Activated CD8-positive, alpha-beta memory T cell treated with anti-CD3 and anti-CD28 coated beads, Interleukin-2, amount 50 U/mL, for 24 hours (primary cell): ENCODE results near the gene CCDC157.
"Not testable (repeated sequence)": the region's sequence is repeated elsewhere in the genome, so short reads cannot be mapped to it uniquely, and the experiment has no call there.

Source experiments
- DNase-seq: peaks from one replicate; pipeline ENCODE4 v3.0.0-alpha.2; 2020; ENCODE audit errors: extremely low read depth

The CCDC157 gene

GRCh38 chr22:30325724-30326254 is 31.0 kb upstream of the CCDC157 start:
- no peak for DNase-seq

DNA sequence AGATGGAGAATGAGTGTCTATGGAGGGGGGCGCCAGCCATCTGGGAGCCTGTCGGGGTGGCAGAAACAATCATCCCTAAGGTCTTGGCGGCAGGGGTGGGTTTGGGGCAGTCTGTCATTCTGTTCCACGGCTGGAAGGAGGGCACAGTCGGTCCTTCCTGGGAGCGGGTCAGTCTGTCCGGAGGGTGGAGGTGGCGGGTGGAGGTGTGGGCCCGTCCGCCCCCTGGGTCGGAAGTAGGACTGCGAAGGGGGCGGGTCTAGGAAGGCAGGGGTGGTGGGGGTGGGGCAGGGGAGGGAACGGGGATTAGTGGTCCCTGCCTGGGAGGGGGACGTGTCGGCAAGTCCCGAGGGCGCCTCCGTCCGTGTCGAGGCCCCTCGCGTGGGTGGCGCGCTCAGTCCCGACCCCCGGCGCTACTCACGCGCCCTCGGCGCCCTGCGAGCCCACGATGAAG is 30.5 kb upstream of the CCDC157 start:
- no peak for DNase-seq

GRCh38 chr22:30326706-30327362 is 30.0 kb upstream of the CCDC157 start, which contains the start of gene TBC1D10A:
TBC1D10A (minus strand) TSS chr22:30326941; CDS start chr22:30326881, 60 bp downstream.
- DNase-seq: peak; percentile 62

DNA sequence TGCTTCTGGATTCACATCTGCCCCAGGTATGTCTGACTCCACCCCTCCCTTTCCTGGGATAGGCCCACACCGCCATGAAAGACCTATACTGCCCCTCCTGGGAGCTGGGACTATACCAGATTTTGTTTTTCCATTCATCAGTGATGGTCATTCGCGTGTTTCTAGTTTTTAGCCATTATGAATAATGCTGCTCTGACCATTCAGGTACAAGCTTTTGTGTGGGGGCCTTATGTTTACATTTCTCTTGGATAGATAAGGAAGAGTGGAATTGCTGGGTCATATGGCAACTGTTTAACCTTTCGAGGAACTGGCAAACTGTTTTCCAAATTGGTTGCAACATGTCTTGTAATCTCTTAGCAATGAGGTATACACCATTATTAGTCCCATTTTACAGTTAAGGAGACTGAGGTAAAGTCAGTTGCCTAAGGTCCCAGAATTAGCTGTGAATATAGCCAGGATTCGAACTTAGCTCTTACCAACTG is 28.9 kb upstream of the CCDC157 start:
- DNase-seq: no peak

DNA sequence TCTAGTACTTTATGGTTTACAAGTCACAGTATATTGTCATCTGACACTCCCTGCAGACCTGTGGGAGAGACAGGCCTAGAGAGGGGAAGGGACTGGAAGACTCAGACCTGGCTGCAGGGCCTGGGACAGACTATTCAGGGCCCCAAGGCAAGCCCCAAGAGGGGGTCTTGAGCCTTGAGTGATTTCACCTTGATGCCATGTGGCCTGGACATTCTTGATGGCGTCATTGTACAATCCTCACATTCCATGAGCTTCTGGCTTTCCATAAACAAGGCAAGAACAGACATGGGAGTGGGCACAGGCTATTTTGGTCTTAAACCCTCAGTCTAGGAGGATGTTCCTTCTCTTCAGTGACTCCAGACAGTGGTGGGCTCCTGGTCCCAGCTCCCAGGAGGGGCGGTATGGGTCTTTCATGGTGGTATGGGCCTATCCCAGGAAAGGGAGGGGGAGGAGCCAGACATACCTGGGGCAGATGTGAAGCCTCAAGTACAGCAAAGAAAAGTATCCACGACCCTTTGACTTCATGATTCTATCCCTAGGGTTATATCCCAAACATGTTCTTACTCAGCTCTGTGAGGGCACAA is 28.2 kb upstream of the CCDC157 start:
- DNase-seq: no peak

GRCh38 chr22:30332551-30332950 is 24.3 kb upstream of the CCDC157 start:
- no peak for DNase-seq

DNA sequence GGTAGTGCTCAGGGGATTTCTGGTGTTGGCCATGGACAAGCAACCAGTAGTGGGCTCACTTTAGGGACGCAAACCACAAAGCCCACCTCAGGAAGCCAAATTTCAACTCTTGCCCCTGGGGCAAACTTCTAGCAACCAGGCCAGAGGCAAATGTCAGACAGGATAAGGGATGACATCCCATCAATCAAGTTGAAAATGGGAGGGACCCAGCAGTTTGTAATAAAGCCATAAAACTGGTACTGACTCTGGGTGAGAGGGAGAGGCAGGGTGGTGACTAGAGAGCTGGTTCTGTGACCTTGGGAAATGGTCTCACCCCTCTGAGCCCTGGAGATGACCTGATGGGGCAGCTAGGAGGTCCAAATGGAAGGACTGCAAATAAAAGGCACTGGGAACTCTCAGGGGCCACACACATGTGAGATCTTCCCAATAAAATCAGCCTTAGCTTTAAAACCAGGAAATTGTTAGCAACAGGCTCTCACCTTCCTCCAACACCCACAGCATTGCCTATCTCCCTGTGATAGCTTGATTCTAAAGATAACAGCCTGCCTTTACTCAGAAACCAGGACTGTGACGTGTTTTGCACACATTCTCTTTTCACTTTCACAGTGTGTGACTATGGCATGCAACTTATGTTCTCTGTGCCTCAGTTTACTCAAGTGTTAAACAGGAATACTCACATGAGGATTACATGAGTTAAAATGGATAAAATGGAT is 23.7 kb upstream of the CCDC157 start:
- no peak for DNase-seq

GRCh38 chr22:30333707-30334087 is 23.1 kb upstream of the CCDC157 start:
- DNase-seq: no peak

- no peak for DNase-seq
Measured at GRCh38 chr22:30334646-30335045, 22.2 kb upstream of the CCDC157 start.

DNA sequence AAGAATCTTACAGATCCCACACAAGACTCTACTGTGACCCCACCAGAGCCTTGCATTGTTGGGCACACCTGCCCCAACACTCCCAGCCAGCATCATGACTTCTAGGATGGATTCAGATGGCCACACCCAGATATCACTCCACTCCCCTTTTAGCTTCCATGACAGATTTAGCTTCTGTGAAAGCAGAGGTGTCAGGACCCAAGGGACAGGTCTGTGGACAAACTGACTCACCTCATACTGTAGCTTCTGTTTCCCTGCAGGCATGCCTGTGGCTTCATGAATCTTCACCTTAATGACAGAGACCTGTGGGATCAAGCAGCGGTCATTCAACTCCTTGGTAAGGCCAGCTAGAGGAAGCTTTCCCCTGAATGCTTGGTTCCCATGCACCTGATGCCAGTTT is 21.6 kb upstream of the CCDC157 start:
- DNase-seq: no peak

DNA sequence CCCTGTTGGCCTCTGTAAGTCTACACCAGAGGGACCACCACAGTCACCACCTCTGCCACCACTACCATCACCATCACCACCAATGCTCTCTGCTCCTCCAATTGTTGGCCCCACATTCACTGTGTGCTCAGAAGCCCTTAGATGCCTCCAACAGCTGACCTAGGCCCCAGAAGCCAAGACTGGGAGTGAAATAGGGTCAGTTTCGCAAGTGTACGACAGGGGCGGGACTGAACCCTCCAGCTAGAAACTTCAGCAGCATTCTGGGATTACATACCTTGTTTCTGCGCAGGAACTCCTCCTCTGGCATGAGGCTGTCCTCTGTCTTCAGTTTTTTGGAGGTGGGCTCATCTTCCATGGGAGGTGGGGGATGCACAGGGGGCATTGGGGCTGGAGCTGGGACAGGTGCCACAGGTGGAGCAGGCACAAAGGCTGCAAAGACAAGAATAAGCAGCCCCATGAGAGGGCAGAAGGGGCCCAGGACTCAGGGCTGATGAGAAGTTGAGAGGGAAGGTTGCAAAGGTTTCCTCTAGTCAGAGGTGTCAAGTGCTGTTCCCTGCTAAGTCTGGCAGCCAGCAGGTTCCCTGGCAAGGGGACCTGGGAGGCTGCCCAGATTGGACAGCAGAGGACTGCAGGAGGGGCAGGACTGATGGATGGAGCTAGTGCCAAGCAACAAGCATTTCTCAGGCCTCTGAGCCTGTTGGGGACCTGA is 19.9 kb upstream of the CCDC157 start:
- no peak for DNase-seq

DNA sequence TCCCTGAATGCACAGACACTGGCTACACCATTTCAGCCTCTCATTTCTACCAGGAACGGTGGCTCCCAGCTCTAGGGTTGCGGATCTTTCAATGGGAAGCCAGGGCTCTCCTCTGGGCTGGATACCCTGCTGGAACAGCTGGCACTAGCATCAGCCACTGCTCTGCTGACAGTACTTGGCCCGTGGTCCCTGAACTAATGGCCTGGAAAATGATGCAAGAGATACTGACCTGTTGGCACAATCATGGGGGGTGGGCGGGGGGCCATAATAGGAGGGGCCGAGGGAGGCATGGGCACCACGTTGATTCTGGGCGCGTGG is 19.4 kb upstream of the CCDC157 start:
- DNase-seq: no peak

GRCh38 chr22:30338341-30338740 is 18.5 kb upstream of the CCDC157 start:
- not testable (repeated sequence) for DNase-seq

GRCh38 chr22:30338802-30339201 is 18.0 kb upstream of the CCDC157 start:
- DNase-seq: no peak

DNA sequence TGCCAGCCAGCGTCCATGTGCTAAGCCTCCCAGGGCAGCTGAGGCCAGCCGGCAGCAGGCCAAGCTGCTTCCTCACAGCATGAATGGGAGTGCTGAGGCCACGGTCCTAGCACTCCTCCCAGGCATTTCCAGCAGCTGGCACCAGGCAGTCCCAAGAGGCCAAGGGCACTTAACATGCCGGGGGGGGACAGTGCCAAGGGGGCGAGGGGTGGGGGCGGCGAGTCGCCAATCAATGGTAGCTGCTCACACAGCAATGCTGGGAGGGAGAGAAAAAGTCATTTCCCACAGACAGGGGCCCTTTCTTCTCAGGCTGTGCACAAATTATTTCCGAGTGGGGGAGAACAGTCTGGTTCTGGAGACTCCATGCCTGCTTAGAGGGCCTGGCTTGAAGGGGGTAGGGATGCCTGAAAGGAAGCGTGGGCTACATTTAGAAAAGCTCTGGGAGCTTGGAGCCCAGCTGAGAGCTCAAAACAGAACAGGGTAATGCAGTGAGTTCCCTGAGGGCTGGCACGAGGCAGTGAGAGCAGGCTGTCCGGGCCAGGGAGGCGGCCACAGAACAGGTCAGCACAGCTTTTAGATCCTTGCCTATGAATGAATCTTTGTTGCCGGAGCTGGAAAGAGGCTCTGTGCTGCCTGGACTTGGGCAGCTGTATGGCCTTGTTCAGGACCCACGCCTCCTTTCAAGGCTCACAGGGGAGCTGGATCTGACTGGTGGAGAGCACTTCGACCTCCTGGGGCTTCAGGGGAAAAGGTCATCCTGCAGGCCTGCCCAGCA is 15.7 kb upstream of the CCDC157 start:
- no peak for DNase-seq

GRCh38 chr22:30344447-30345200 is 12.2 kb upstream of the CCDC157 start:
- no peak for DNase-seq

- no peak for DNase-seq
Measured at GRCh38 chr22:30347255-30347892, 9.4 kb upstream of the CCDC157 start.

GRCh38 chr22:30348404-30348803 is 8.4 kb upstream of the CCDC157 start:
- no peak for DNase-seq

DNA sequence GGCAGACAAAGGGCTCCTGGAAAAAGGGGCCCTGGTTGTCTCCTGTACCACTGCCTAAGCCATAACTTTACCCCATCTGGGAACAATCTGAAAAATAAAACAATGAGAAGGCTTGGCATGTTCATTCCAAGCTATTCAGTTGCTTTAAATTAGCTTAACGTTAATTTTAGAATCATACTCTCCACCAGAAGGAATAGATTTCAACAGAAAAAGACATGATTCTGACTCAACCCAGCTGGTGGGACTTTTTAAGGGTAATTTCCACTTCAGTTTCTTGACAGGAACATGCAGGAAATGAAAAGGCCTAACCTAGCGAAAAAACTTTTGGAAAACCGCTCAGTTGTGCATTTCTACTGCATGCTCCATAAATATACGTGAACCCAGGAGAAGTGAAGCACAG is 8.0 kb upstream of the CCDC157 start:
- DNase-seq: no peak

- DNase-seq: no peak
Measured at GRCh38 chr22:30351226-30351625, 5.6 kb upstream of the CCDC157 start.
